Lower leg skin (tissue), 3 donors: ENCODE measurements around the gene ACKR4.

Source experiments
- CTCF ChIP-seq, 3 donors: fragments of 450-650 bp; IDR thresholded peaks; one replicate each; pipeline ENCODE4 v1.5.1; 2016; ENCODE audit warnings: antibody characterized with exemption in 3 of 3, mild to moderate bottlenecking in 3 of 3, moderate library complexity in 2 of 3
- POLR2A ChIP-seq, 2 donors: fragments of 450-650 bp; IDR thresholded peaks; one replicate each; pipeline ENCODE4 v1.6.1; 2016 to 2017; ENCODE audit warnings: antibody characterized with exemption in 2 of 2, mild to moderate bottlenecking in 1 of 2, moderate library complexity in 1 of 2

- TF ChIP-seq CTCF (IDR thresholded peaks at IDR 0.05) (no peak), POLR2A (IDR thresholded peaks at IDR 0.05) (no peak)
Measured at GRCh38 chr3:132569153-132569552, 27.9 kb upstream of the ACKR4 start.
